ENCODE measurements around the gene CLPTM1.
"Not testable (repeated sequence)": the region's sequence is repeated elsewhere in the genome, so short reads cannot be mapped to it uniquely, and the experiment has no call there.

Gene CLPTM1

GRCh38 chr19:44942067-44942571 is 13.1 kb upstream of the CLPTM1 start, which contains the start of gene APOC4:
Gene APOC4, plus strand, starts transcription at chr19:44942237. Its CDS starts 41 bp downstream, at chr19:44942278.
- no peak for DNase-seq (ENCODE audit: low read depth, low spot score)

GRCh38 chr19:44943801-44944249 is 11.4 kb upstream of the CLPTM1 start:
- no peak for DNase-seq (ENCODE audit: low read depth, low spot score)

- no peak for DNase-seq (ENCODE audit: low read depth, low spot score)
These were observed 8.1 kb upstream of the CLPTM1 start for GRCh38 chr19:44947041-44947581.

- DNase-seq (ENCODE audit: low read depth, low spot score), result no peak
These were observed 6.9 kb upstream of the CLPTM1 start for GRCh38 chr19:44948237-44948636.

GRCh38 chr19:44948763-44949374 is 6.3 kb upstream of the CLPTM1 start:
- no peak for DNase-seq (ENCODE audit: low read depth, low spot score)

- DNase-seq (ENCODE audit: low read depth, low spot score), result no peak
These were observed 5.6 kb upstream of the CLPTM1 start for GRCh38 chr19:44949550-44949949.

- DNase-seq (ENCODE audit: low read depth, low spot score), result peak; percentile 68
These were observed 3.7 kb upstream of the CLPTM1 start for GRCh38 chr19:44951179-44952159.

GRCh38 chr19:44954278-44954648 is 917 bp upstream of the CLPTM1 start:
- DNase-seq (ENCODE audit: low read depth, low spot score), result no peak

- no peak for DNase-seq (ENCODE audit: low read depth, low spot score)
These were observed 592 bp downstream of the CLPTM1 start for GRCh38 chr19:44955505-44956439.

- no peak for DNase-seq (ENCODE audit: low read depth, low spot score)
These were observed 2.3 kb downstream of the CLPTM1 start for GRCh38 chr19:44957526-44957925.

- no peak for DNase-seq (ENCODE audit: low read depth, low spot score)
These were observed 2.9 kb downstream of the CLPTM1 start for GRCh38 chr19:44958090-44958489.

- DNase-seq (ENCODE audit: low read depth, low spot score), result no peak
These were observed 4.5 kb downstream of the CLPTM1 start for GRCh38 chr19:44959691-44960090.

GRCh38 chr19:44960906-44961728 is 5.9 kb downstream of the CLPTM1 start:
- DNase-seq (ENCODE audit: low read depth, low spot score), result no peak

GRCh38 chr19:44961821-44962220 is 6.6 kb downstream of the CLPTM1 start:
- no peak for DNase-seq (ENCODE audit: low read depth, low spot score)

GRCh38 chr19:44968118-44968517 is 12.9 kb downstream of the CLPTM1 start:
- no peak for DNase-seq (ENCODE audit: low read depth, low spot score)

- DNase-seq (ENCODE audit: low read depth, low spot score), result no peak
These were observed 13.5 kb downstream of the CLPTM1 start for GRCh38 chr19:44968670-44969069.

GRCh38 chr19:44969437-44969836 is 14.3 kb downstream of the CLPTM1 start:
- no peak for DNase-seq (ENCODE audit: low read depth, low spot score)

GRCh38 chr19:44971451-44971850 is 16.3 kb downstream of the CLPTM1 start:
- DNase-seq (ENCODE audit: low read depth, low spot score), result not testable (repeated sequence)

- no peak for DNase-seq (ENCODE audit: low read depth, low spot score)
These were observed 17.6 kb downstream of the CLPTM1 start for GRCh38 chr19:44972802-44973201.
